GM18951 (cell line): Measurements from ENCODE around the gene HDAC4.

ENCODE experiments used
- POLR2A ChIP-seq: IDR thresholded peaks from 4 replicates; pipeline ENCODE4 v1.6.1; 2011; ENCODE audit warnings: mild to moderate bottlenecking; ENCODE audit not compliant: insufficient read length, insufficient read depth; ENCODE audit errors: extremely low read depth
- in situ Hi-C: fragments of 300-500 bp; cut with MboI; formaldehyde crosslinking; loops from one replicate; pipeline ENCODE4 v1.12.0; 2022; ENCODE audit warnings: low sequenced_read_pairs, mixed read lengths, inconsistent platforms; ENCODE audit not compliant: unreplicated experiment

HDAC4 gene

DNA sequence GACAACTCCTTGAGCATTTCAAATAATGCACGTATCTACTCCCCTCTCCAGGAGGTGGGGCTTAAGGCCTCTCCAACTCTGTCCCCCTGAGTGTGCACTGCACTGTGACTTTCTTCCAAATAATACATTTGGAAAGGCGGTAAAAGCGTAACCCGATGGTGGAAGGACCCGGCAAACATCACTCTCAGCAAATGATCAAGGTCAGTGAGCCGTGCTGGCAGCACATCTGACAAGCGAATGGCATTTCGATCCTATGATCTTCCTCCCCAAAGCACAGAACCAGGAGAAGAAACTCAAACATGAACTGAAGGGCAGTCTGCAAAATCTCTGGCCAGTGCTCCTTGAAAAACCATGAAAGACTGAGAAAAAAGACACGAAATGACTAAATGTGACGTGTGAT lies 344.2 kb downstream of the HDAC4 start:
- no peak for TF ChIP-seq POLR2A
- in situ Hi-C loops: no loop called here

DNA sequence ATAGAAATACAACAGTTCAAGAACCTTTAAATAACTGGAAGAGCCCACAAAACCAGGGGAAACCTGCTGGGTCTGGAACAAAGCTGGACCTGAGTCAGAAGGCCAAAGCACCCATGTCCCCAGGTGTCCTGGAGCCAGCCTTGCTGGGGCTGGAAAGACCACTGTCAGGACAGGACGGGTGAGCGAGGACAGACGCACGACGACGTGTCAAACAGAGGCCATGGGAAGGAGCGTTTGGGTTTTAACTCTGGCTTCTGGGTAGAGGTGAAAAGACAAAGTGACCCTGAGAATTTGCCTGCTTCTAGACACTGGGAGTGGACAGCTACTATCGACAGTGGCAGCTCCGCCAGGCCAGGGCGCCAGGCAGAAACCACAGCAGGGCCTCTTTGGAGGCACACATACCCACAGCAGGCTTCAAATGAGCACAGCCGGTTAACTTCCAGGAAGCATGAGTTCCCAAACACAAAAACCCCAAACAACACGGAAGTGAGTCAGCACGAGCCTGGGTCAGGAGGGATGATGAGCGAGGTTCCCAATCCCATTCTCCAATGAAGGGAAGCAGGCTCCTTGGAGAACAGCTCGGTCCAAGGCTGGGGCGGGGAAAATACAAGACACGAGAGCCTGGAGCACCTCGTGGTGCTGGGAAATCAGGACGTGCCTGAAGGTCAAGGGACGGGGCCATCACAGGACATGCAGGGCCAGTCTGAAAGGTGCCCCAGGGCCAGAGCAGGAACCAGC lies 344.9 kb downstream of the HDAC4 start:
- in situ Hi-C loops: no loop called here
- no peak for TF ChIP-seq POLR2A

DNA sequence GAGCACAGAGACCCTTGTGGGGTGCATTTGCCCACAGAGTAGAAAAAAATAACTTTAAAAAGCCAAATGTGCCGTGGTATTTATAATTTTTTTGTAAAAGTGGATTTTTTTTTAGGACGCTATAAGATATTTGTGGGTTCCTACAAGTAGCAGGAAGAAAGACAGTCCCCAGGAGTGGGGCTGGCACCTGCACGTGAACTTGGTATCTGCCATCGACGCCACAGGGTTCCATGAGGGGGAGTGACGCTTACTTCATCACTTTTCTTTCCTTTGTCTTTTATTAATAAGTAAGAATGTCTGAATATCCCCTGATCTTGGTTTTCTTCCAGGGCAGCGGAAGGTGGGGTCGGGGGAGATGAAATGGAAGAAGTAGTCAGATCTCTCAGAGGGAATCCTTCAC lies 345.9 kb downstream of the HDAC4 start:
- TF ChIP-seq POLR2A: no peak
- in situ Hi-C loops: no loop called here

DNA sequence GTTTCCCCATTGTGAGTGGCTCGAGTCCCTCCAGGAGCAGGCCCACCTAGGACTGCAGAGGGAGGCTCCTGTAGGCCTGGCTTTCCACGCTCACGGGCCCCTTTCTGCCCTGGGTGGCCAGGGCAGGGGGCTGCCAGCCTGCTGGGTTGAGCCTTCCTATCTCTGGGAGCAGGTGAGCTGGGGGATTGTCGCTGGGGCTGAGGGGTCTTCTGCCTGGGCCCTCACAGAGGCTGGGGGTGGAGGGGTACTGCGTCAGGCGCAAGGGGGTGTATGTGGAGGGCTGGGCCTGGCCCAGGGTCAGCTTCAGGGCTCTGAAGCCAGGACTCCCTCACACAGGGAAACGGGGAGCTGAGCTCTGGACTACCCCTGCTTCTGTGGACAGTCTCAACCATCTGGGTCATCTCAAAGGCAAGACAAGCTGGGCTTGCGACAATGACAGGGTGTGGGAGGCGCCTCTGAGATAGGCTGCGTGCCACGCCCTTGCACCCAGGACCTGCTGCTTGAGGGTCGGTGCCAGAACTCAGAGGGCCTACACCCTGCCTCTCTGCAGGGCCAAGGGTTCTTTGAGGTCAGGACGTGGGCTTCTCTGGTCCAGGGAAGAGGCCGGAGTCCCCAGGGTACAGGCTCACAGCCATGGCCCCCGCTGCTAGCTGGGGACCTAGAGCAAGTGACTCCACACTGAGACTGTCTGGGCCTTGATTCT lies 346.9 kb downstream of the HDAC4 start:
- no peak for TF ChIP-seq POLR2A
- in situ Hi-C loops: no loop called here

DNA sequence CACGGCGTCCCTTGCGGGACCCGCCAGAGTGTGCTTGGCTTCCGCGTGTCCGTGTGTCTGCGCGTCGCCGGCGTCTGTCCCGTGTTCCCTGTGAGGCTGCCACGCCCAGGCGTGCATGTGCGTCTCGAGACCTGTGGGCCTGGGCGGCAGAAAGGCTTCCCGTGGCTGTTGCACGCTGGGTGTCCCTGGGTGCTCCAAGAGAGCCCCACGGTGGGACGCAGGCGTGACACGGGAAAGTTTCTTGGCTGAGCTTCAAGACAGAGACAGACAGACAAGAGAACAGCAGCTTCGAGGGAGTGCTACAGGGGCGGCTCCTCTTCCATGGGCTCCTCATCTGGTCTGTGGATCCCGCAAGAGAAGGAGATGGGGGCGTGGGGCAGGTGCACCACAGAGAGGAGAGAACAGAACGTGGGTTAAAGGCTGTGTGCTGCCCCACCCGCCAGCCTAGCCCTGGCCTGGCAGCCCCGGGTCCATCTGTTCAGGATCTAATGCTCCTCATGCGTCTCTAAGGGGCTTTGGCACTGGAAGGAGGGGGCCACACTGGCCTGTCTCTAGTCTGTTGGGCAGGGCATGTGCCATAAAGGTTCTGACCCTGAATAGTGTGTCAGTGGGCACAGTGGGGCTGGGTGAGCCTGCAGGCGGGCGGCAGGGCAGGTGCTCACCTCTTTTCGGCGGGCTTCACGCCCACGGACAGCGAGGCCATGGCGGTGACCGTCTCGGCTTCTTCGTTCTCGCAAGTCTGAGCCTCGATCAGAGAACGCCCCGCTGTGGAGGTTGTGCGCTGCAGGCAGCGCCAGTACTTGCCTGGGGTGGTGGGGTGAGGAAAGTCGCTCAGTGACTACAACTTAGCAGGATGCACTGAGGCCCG lies 347.8 kb downstream of the HDAC4 start:
- in situ Hi-C loops: no loop called here
- TF ChIP-seq POLR2A: no peak

DNA sequence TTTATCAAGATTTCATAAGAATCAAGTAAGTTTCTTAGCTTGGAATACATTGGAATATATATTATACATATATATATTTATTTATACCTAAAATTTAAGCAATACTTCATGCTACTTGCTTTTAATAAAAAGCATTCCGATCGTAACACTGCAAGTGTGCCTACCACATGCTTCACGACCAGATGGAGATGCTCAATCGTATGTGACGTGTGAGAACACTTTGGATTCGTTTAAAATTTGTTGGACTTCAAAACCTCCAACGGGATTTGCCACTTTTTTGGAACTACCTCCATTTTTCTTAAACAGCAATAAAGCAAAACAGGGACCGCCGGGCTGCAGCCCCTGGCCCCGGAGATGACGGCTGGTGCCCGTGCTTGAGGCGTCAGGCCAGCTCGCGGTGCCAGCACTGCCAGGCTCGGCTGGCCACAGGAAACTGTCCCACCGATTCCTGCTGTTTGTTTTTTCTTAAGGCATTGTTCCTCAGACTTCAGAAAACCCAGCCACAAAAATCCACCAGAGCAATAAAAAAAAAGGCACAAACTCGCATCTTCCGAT lies 348.9 kb downstream of the HDAC4 start:
- TF ChIP-seq POLR2A: no peak
- in situ Hi-C loops: no loop called here

DNA sequence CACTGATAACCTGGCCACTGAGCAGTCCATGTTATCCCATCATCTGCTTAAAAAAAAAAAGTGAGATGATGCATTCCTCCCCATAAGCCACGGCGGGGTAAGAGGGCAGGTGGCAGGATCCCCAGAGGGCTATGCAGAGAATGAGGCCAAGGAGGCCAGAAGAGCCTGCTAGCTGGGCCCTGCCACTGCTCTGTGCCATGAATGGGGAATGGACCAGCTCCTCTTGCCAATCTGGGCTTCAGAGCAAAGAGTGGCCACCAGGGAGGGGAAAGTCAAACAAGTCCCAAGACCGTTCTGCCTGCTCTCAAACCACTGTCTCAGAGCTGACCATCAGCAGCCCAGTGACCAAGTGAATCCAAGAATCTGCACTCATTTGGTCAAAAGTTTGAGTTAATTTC lies 350.6 kb downstream of the HDAC4 start:
- in situ Hi-C loops: no loop called here

DNA sequence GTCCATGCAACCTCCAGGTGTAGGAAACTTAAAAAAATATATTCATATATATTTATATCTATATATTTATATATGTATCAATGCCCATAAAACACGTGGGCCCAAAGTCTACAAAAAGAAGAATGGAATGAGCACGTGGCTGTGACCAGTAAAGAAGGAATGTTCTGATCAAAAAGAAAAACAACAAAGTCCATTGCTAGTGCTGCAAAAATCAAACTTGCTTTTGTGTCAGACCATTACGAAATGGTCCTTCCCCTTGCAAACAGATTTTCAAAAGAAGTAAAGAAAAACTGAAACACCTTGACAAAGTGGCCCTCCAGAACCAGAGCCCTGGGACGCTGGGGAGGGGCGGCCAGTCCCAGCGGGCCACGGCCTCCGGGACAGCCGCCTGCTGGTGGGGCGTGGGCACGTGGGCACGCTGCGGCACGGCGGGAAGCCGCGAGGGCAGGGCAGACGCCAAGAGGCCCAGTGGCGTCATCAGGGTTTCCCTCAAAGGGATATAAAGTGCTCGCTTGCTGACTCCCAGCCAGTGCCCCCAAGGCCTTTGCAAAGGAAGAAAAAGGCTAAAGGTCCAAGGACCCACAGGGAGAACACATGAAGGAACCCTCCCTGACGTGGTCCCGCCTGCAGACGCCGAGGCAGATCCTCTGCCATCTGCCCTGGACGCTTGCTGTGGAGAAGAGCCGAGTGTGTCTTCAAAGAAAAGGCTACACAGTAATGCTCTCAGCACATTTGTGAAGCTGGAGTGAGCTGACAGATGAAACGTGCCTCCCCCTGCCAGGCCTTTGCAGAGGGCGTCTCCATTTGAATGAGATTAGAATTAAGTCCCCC lies 351.2 kb downstream of the HDAC4 start:
- TF ChIP-seq POLR2A: no peak
- in situ Hi-C loops: no loop called here

More for the DNA sequence above, 350.6 kb downstream of the HDAC4 start:
- no peak for TF ChIP-seq POLR2A

DNA sequence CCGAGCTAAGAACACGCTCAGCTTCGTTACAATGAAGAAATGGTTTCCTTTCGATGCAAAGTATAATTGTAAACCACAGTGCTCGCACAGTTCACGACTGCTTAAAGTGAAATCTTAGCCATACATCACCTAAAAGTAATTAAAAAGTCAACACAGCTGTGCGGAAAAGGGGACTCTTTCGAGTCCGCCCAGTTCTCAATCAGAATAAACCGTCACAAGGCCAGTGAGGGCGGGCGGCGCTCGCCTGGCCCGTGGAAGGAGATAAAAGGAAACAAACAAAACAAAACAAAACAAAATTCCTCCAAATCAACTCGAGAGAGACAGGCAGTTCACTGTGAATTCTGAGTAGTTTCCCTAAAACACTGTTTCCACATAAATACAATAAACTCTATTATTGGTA lies 352.1 kb downstream of the HDAC4 start:
- in situ Hi-C loops: no loop called here

DNA sequence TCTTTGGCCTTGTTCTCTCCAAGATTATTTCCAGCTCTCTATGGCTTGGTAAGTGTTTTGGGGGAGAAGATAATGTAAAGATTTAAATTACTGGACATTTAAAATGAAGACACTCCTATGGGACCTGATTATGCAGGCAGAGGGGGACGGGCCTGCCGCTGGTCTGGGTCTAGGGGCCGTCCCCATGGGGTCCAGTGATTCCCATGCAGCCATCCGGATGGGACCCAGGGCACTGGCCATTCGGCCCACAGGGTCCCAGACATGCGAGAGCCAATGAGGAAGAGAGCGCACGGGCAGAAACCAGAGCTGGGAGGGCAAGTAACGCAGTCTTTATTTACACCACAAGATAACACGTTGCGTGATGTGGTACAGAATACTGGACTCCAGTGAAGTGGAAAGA lies 353.0 kb downstream of the HDAC4 start:
- no peak for TF ChIP-seq POLR2A
- in situ Hi-C loops: no loop called here

More for the DNA sequence above, 352.1 kb downstream of the HDAC4 start:
- TF ChIP-seq POLR2A: no peak

DNA sequence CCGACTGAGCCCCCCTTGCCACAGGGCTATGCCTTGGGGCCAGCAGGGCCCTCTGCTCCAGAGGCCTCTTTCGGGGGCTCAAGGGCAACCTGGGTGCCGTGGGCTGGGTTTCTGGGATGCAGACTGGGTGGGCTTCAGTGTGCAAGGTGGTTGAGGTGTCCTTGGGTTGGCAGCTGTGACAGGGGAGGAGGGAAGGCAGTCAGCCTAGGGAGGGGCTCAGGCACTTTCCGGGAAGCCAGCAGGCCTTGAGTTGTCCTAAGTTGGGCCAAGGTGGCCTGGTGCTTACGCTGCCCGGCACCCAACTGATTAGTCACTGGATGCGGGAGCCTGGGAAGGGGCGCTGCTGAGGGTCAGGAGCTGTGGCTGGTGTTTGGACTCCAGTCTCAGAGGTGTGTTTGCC lies 353.4 kb downstream of the HDAC4 start:
- in situ Hi-C loops: no loop called here
- TF ChIP-seq POLR2A: no peak

DNA sequence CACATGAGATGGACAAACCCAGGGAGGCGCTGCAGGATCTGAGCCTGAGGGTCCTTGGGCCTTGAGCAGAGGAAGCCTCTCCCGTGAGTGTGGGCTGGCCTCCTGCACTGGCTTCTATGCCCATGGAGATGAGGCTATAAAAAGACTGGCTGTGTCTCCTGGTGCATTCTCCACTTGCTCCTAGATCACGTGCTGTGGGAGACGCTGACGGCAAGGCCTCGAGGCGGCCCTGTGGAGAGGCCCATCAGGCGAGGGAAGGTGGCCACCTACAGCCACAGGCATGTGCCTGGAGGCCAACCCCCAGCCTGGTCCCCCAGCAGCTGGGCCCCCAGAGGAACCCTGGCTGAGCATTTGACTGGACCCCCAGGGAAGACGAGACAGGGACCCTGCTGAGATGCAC lies 354.0 kb downstream of the HDAC4 start:
- no peak for TF ChIP-seq POLR2A
- in situ Hi-C loops: no loop called here

DNA sequence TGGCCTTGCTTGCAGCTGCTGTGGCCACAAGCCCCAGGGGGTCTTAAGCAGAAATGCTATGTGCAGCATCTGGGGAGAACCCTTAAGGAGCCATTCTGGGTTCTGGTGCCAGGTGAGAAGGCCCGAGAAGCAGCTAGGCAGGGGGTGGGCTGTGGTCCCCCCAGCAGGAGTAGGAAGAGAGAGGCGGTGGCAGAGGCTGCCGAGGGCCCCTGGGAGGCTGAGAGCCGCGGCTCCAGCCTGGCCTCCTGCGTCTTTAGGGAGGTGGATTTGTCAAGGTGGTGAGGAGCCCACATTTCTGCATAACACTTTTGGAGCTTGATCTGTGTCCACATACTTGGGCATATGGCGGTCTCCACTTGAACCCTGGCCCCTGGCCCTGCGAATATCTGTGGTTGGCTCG lies 356.5 kb downstream of the HDAC4 start:
- in situ Hi-C loops: no loop called here
- no peak for TF ChIP-seq POLR2A

DNA sequence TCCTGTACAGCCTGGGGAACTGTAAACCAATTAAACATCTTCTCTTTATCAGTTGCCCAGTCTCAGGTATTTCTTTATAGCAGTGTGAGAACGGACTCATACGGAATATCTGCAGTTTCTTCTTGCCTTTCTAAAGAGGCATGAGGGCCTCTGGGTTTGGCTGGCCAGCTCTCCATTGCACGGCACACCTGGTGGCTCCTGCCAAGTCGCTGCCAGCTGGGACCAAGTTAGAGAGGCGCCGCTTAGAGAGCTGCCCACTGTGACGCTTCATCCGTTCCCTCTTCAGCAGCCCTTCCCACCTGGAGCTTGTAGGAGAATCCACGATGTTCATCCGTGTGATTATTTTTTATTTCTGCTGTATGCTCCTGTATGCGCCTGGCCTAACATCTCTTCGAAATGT lies 357.5 kb downstream of the HDAC4 start:
- no peak for TF ChIP-seq POLR2A
- in situ Hi-C loops: no loop called here
